IPS-11a (cell line): Measurements from ENCODE around the gene KIF26A.

Source experiments
- H3K4me3 ChIP-seq: one replicate; pipeline ENCODE4 v1.5.1; 2013; ENCODE audit warnings: low read depth, low read length, control low read depth

KIF26A gene

GRCh38 chr14:104112113-104112505 lies 26.3 kb upstream of the KIF26A start:
- H3K4me3 ChIP-seq: no peak overlapping the region

- H3K4me3 ChIP-seq: no peak overlapping the region
Observed at GRCh38 chr14:104112609-104113571, 25.5 kb upstream of the KIF26A start.

- no peak overlapping the region for H3K4me3 ChIP-seq
Observed at GRCh38 chr14:104113631-104114420, 24.6 kb upstream of the KIF26A start.

GRCh38 chr14:104114421-104115130 lies 23.8 kb upstream of the KIF26A start:
- no peak overlapping the region for H3K4me3 ChIP-seq

GRCh38 chr14:104115131-104115600 lies 23.2 kb upstream of the KIF26A start:
- no peak overlapping the region for H3K4me3 ChIP-seq

GRCh38 chr14:104115691-104116287 lies 22.6 kb upstream of the KIF26A start:
- H3K4me3 ChIP-seq: no peak overlapping the region

- no peak overlapping the region for H3K4me3 ChIP-seq
Observed at GRCh38 chr14:104116288-104116755, 22.1 kb upstream of the KIF26A start.

- H3K4me3 ChIP-seq: peak overlapping the region; percentile 24
Observed at GRCh38 chr14:104116756-104117340, 21.5 kb upstream of the KIF26A start.

- peak overlapping the region; percentile 24 for H3K4me3 ChIP-seq
Observed at GRCh38 chr14:104117341-104118005, 20.9 kb upstream of the KIF26A start.

GRCh38 chr14:104118006-104118844 lies 20.2 kb upstream of the KIF26A start:
- H3K4me3 ChIP-seq: no peak overlapping the region

- no peak overlapping the region for H3K4me3 ChIP-seq
Observed at GRCh38 chr14:104119119-104119487, 19.3 kb upstream of the KIF26A start.

- no peak overlapping the region for H3K4me3 ChIP-seq
Observed at GRCh38 chr14:104119488-104120251, 18.7 kb upstream of the KIF26A start.

GRCh38 chr14:104120281-104120741 lies 18.1 kb upstream of the KIF26A start:
- no peak overlapping the region for H3K4me3 ChIP-seq

- no peak overlapping the region for H3K4me3 ChIP-seq
Observed at GRCh38 chr14:104121142-104121541, 17.2 kb upstream of the KIF26A start.

- no peak overlapping the region for H3K4me3 ChIP-seq
Observed at GRCh38 chr14:104123879-104124278, 14.5 kb upstream of the KIF26A start.

- H3K4me3 ChIP-seq: no peak overlapping the region
Observed at GRCh38 chr14:104125011-104125410, 13.4 kb upstream of the KIF26A start.

GRCh38 chr14:104126753-104127152 lies 11.6 kb upstream of the KIF26A start:
- H3K4me3 ChIP-seq: no peak overlapping the region

- no peak overlapping the region for H3K4me3 ChIP-seq
Observed at GRCh38 chr14:104128981-104129380, 9.4 kb upstream of the KIF26A start.
